ENCODE results near the gene ECPAS. TPM values are rescaled to one million over a fixed set of nuclear protein-coding genes. Genes with fewer than 3 reads are reported as not detected.
"Not testable (repeated sequence)": the region's sequence is repeated elsewhere in the genome, so short reads cannot be mapped to it uniquely, and the experiment has no call there.

ECPAS gene
- total and polyA plus RNA-seq, 4 donors, result 11.0 to 94.3 (median 51.7) TPM

DNA sequence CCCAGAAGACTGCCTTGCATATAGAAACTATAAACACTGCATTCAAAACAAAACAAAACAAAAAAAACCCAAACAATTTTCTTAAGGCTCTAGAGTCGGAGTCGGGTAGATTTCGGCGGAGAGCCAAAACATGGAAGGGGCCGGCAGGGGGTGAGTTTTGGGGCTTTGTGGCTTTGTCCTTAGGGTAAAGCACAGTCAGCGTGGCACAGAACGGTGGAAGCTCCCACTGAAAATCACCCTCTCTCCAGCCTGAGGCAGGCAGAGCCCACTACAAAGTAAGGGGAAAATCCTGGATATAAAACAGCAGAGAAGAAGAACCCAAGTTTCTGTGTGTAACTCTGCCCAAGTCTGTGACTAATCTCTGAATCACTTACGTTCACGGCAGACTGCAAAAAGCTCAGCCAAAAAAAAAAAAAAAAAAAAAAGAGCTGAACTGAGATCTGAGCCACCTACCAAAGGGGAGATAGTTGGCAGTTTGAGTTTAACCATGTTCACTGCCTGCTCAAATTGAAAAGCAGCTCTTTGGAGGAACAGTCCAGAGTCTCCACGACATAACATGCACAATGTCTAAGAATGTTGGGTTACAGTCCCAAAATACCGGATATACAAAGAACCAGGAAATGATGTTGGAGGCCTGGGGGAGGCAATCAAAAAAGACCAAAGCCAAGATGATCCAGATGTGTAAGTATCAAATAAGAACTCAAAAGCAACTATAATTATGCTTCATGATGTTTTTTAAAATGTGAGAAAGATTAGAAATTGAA is 127.5 kb downstream of the ECPAS start:
- ATAC-seq (ENCODE audit: low FRiP score) (peak; percentile 79), DNase-seq (no peak)
- 32 to 33% methylated on average over 11 of the region's 11 CpGs for WGBS, 2 donors
- Histone ChIP-seq H3K4me3 (ENCODE audit: low read length in 2 of 2) (no peak overlapping the region), H3K36me3 (ENCODE audit: control insufficient read depth in 1 of 2, insufficient read depth in 2 of 2, low read length in 1 of 2) (peaks cover 0 to 2% of the 10 kb centered on the region in 2 donors), H3K27ac (ENCODE audit: low read depth in 1 of 2, low read length in 2 of 2) (no peak overlapping the region), H3K27me3 (ENCODE audit: control insufficient read depth in 1 of 2, insufficient read depth in 2 of 2, low read length in 1 of 2) (no peaks in the 10 kb centered on the region), H3K9me3 (ENCODE audit: control insufficient read depth, low read length) (no peaks in the 10 kb centered on the region), H3K4me1 (ENCODE audit: control insufficient read depth in 1 of 2, insufficient read depth in 2 of 2, low read length in 2 of 2) (no peaks in the 10 kb centered on the region)
- intact Hi-C loops (cut with DNase I), result no loop called here

DNA sequence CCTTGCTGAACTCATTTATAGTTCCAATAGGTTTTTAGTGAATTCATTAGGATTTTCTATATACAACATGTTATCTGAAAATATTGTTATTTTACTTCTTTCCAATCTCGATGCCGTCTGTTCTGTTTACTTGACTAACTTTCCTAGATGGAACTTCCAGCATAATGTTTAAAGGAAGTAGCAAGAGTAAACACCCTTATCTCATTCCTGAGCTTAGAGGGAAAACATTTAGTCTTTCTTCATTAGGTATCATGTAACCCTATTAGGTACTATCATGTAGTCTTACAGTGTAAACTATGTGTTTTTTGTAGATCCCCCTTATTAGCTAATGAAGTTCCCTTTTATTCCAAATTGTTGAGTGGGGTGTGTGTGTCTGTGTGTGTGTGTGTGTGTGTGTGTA is 131.6 kb downstream of the ECPAS start:
- Histone ChIP-seq H3K36me3 (ENCODE audit: control insufficient read depth in 1 of 2, insufficient read depth in 2 of 2, low read length in 1 of 2) (no peaks in the 10 kb centered on the region), H3K9me3 (ENCODE audit: control insufficient read depth, low read length) (no peaks in the 10 kb centered on the region), H3K27me3 (ENCODE audit: control insufficient read depth in 1 of 2, insufficient read depth in 2 of 2, low read length in 1 of 2) (no peaks in the 10 kb centered on the region), H3K4me3 (ENCODE audit: low read length in 2 of 2) (no peak overlapping the region), H3K27ac (ENCODE audit: low read depth in 1 of 2, low read length in 2 of 2) (no peak overlapping the region), H3K4me1 (ENCODE audit: control insufficient read depth in 1 of 2, insufficient read depth in 2 of 2, low read length in 2 of 2) (no peaks in the 10 kb centered on the region)
- 70 to 72% methylated on average over 2 of the region's 2 CpGs for WGBS, 2 donors
- ATAC-seq (ENCODE audit: low FRiP score) (no peak), DNase-seq (no peak)
- intact Hi-C loops (cut with DNase I), result no loop called here

DNA sequence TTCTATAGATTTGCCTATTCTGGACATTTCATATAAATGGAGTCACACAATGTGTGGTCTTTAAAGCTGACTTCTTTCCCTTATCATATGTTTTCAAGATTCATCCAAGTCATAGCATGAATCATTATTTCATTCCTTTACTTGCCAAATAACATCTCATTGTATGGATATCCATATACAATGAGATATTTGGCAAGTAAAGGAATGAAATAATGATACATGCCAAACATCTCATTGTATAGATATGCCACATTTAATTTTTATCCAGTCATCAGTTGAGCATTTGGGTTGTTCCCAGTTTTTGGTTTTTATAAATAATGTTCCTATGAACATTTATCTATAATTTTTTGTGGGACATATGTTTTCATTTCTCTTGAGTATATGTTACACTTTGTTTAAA is 133.6 kb downstream of the ECPAS start:
- intact Hi-C loops (cut with DNase I), result no loop called here
- no peaks in the 10 kb centered on the region for H3K27me3 ChIP-seq (ENCODE audit: control insufficient read depth in 1 of 2, insufficient read depth in 2 of 2, low read length in 1 of 2)
- ATAC-seq (ENCODE audit: low FRiP score), result no peak

GRCh38 chr9:111349766-111350165 is 134.4 kb downstream of the ECPAS start:
- no peaks in the 10 kb centered on the region for H3K36me3 ChIP-seq (ENCODE audit: control insufficient read depth in 1 of 2, insufficient read depth in 2 of 2, low read length in 1 of 2)
- intact Hi-C loops (cut with DNase I), result no loop called here
- DNase-seq (no peak), ATAC-seq (ENCODE audit: low FRiP score) (no peak)
- 64 to 65% methylated on average over 5 of the region's 5 CpGs for WGBS, 2 donors
- no peak overlapping the region for H3K27ac ChIP-seq (ENCODE audit: low read depth in 1 of 2, low read length in 2 of 2)
- H3K9me3 ChIP-seq (ENCODE audit: control insufficient read depth, low read length), result no peaks in the 10 kb centered on the region
- no peaks in the 10 kb centered on the region for H3K27me3 ChIP-seq (ENCODE audit: control insufficient read depth in 1 of 2, insufficient read depth in 2 of 2, low read length in 1 of 2)
- H3K4me1 ChIP-seq (ENCODE audit: control insufficient read depth in 1 of 2, insufficient read depth in 2 of 2, low read length in 2 of 2), result no peaks in the 10 kb centered on the region
- H3K4me3 ChIP-seq (ENCODE audit: low read length in 2 of 2), result no peak overlapping the region

More for the DNA sequence above, 133.6 kb downstream of the ECPAS start:
- no peaks in the 10 kb centered on the region for H3K36me3 ChIP-seq (ENCODE audit: control insufficient read depth in 1 of 2, insufficient read depth in 2 of 2, low read length in 1 of 2)
- no peak for DNase-seq
- H3K4me1 ChIP-seq (ENCODE audit: control insufficient read depth in 1 of 2, insufficient read depth in 2 of 2, low read length in 2 of 2), result no peaks in the 10 kb centered on the region
- H3K27ac ChIP-seq (ENCODE audit: low read depth in 1 of 2, low read length in 2 of 2), result no peak overlapping the region
- no peak overlapping the region for H3K4me3 ChIP-seq (ENCODE audit: low read length in 2 of 2)
- no peaks in the 10 kb centered on the region for H3K9me3 ChIP-seq (ENCODE audit: control insufficient read depth, low read length)

GRCh38 chr9:111348821-111349271 is 135.3 kb downstream of the ECPAS start:
- ATAC-seq (ENCODE audit: low FRiP score), result peak; percentile 46
- Histone ChIP-seq H3K27me3 (ENCODE audit: control insufficient read depth in 1 of 2, insufficient read depth in 2 of 2, low read length in 1 of 2) (no peaks in the 10 kb centered on the region), H3K27ac (ENCODE audit: low read depth in 1 of 2, low read length in 2 of 2) (no peak overlapping the region), H3K9me3 (ENCODE audit: control insufficient read depth, low read length) (no peaks in the 10 kb centered on the region), H3K4me3 (ENCODE audit: low read length in 2 of 2) (no peak overlapping the region), H3K4me1 (ENCODE audit: control insufficient read depth in 1 of 2, insufficient read depth in 2 of 2, low read length in 2 of 2) (no peaks in the 10 kb centered on the region), H3K36me3 (ENCODE audit: control insufficient read depth in 1 of 2, insufficient read depth in 2 of 2, low read length in 1 of 2) (no peaks in the 10 kb centered on the region)
- intact Hi-C loops (cut with DNase I), result no loop called here
- DNase-seq, result no peak
- 18 to 19% methylated on average over 4 of the region's 4 CpGs for WGBS, 2 donors

GRCh38 chr9:111334318-111334863 is 149.8 kb downstream of the ECPAS start:
- DNase-seq; H3K27ac ChIP-seq (ENCODE audit: low read depth in 1 of 2, low read length in 2 of 2); H3K9me3 ChIP-seq (ENCODE audit: control insufficient read depth, low read length); H3K27me3 ChIP-seq (ENCODE audit: control insufficient read depth in 1 of 2, insufficient read depth in 2 of 2, low read length in 1 of 2); H3K36me3 ChIP-seq (ENCODE audit: control insufficient read depth in 1 of 2, insufficient read depth in 2 of 2, low read length in 1 of 2); H3K4me3 ChIP-seq (ENCODE audit: low read length in 2 of 2); ATAC-seq (ENCODE audit: low FRiP score); intact Hi-C loops (cut with DNase I); H3K4me1 ChIP-seq (ENCODE audit: control insufficient read depth in 1 of 2, insufficient read depth in 2 of 2, low read length in 2 of 2): not testable (repeated sequence)
- WGBS, 2 donors, result 73 to 80% methylated on average over 5 of the region's 5 CpGs

DNA sequence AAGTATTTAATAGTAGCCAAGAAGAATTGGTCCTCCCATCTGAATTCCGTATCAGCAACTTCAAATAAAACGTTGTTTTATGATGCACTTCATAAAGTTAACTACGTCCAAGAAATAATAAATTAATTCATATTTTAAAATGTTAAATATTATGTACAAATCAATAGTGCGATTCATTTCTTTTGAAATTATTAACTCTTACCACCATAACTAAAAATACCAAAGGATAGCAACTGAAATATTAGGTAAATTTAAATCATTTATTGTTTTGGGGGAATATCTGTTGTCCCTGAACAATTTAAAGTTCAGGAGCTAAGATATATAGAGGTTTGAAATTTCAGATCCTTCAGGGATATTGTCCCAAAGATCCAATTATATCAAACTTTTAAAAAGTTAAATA is 154.1 kb downstream of the ECPAS start, which contains the start of gene OR2K2:
TSS of gene OR2K2 (minus strand) at position 101 of the 400 bp plus-strand sequence. CDS start 1,791 bp downstream, outside the sequence.
- Histone ChIP-seq H3K27me3 (ENCODE audit: control insufficient read depth in 1 of 2, insufficient read depth in 2 of 2, low read length in 1 of 2) (no peaks in the 10 kb centered on the region), H3K36me3 (ENCODE audit: control insufficient read depth in 1 of 2, insufficient read depth in 2 of 2, low read length in 1 of 2) (no peaks in the 10 kb centered on the region), H3K27ac (ENCODE audit: low read depth in 1 of 2, low read length in 2 of 2) (no peak within 1 kb of the TSS), H3K4me3 (ENCODE audit: low read length in 2 of 2) (no peak within 1 kb of the TSS), H3K4me1 (ENCODE audit: control insufficient read depth in 1 of 2, insufficient read depth in 2 of 2, low read length in 2 of 2) (no peaks in the 10 kb centered on the region), H3K9me3 (ENCODE audit: control insufficient read depth, low read length) (no peaks in the 10 kb centered on the region)
- ATAC-seq (ENCODE audit: low FRiP score) (no peak), DNase-seq (no peak)
- intact Hi-C loops (cut with DNase I), result no loop called here
- WGBS, 2 donors, result 81 to 90% methylated on average over 4 of the region's 4 CpGs

DNA sequence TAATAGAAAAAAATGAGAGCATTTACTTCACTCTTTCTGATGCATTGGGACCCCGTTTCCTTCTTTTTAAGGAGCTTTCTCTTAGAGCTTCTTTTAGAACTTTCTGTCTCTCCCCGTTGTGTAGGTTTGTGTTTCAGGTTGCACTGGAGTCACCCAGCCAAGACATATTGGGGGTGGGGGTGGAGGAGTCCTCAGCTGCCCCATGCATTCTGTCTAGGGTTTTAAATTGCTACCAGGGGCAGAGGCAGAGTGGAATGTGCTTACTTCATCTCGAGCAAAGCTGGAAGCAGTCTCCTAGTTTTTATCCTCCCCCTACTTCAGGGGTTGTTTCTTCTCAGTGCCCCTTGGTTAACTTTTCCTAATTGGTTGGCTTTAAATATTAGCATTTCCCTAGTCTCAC is 163.6 kb downstream of the ECPAS start:
- Histone ChIP-seq H3K4me3 (ENCODE audit: low read length in 2 of 2) (no peak overlapping the region), H3K9me3 (ENCODE audit: control insufficient read depth, low read length) (no peaks in the 10 kb centered on the region), H3K27ac (ENCODE audit: low read depth in 1 of 2, low read length in 2 of 2) (no peak overlapping the region), H3K36me3 (ENCODE audit: control insufficient read depth in 1 of 2, insufficient read depth in 2 of 2, low read length in 1 of 2) (no peaks in the 10 kb centered on the region), H3K4me1 (ENCODE audit: control insufficient read depth in 1 of 2, insufficient read depth in 2 of 2, low read length in 2 of 2) (no peaks in the 10 kb centered on the region), H3K27me3 (ENCODE audit: control insufficient read depth in 1 of 2, insufficient read depth in 2 of 2, low read length in 1 of 2) (no peaks in the 10 kb centered on the region)
- no peak for DNase-seq
- 52 to 62% methylated on average over 3 of the region's 3 CpGs for WGBS, 2 donors
- no peak for ATAC-seq (ENCODE audit: low FRiP score)
- intact Hi-C loops (cut with DNase I), result no loop called here

DNA sequence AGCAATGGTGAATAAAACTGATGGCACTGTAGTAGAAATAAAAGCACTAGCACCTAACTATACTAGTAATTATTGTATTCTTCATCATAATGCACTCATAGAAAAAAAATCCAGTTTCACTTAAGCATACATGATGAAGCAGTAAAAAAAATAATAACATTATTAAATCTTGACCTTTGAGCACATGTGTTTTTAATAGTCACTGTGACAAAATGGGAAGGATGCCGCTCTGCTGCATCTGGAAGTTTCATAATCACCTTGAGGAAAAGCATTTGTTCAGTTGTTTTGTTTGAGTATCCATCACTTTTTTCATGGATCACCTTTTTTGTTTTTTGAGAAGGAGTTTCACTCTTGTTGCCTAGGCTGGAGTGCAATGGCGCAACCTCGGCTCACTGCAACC is 167.4 kb downstream of the ECPAS start:
- intact Hi-C loops (cut with DNase I), result no loop called here
- Histone ChIP-seq H3K27ac (ENCODE audit: low read depth in 1 of 2, low read length in 2 of 2) (no peak overlapping the region), H3K4me1 (ENCODE audit: control insufficient read depth in 1 of 2, insufficient read depth in 2 of 2, low read length in 2 of 2) (no peaks in the 10 kb centered on the region), H3K36me3 (ENCODE audit: control insufficient read depth in 1 of 2, insufficient read depth in 2 of 2, low read length in 1 of 2) (no peaks in the 10 kb centered on the region), H3K27me3 (ENCODE audit: control insufficient read depth in 1 of 2, insufficient read depth in 2 of 2, low read length in 1 of 2) (no peaks in the 10 kb centered on the region), H3K4me3 (ENCODE audit: low read length in 2 of 2) (no peak overlapping the region), H3K9me3 (ENCODE audit: control insufficient read depth, low read length) (no peaks in the 10 kb centered on the region)
- DNase-seq, result no peak
- WGBS, 2 donors, result 64 to 65% methylated on average over 3 of the region's 3 CpGs
- ATAC-seq (ENCODE audit: low FRiP score), result no peak

All from aorta (tissue), 5 donors.